ENCODE results near the gene PRR14L. TPM values are rescaled to one million over a fixed set of nuclear protein-coding genes. Genes with fewer than 3 reads are reported as not detected.

PRR14L gene
- total RNA-seq: 21.2 and 40.8 TPM in 2 replicates

GRCh38 chr22:31749636-31750364, at the start of gene PRR14L:
Gene PRR14L (minus strand): TSS chr22:31750132. CDS start chr22:31738860, 11,272 bp downstream.

DNA sequence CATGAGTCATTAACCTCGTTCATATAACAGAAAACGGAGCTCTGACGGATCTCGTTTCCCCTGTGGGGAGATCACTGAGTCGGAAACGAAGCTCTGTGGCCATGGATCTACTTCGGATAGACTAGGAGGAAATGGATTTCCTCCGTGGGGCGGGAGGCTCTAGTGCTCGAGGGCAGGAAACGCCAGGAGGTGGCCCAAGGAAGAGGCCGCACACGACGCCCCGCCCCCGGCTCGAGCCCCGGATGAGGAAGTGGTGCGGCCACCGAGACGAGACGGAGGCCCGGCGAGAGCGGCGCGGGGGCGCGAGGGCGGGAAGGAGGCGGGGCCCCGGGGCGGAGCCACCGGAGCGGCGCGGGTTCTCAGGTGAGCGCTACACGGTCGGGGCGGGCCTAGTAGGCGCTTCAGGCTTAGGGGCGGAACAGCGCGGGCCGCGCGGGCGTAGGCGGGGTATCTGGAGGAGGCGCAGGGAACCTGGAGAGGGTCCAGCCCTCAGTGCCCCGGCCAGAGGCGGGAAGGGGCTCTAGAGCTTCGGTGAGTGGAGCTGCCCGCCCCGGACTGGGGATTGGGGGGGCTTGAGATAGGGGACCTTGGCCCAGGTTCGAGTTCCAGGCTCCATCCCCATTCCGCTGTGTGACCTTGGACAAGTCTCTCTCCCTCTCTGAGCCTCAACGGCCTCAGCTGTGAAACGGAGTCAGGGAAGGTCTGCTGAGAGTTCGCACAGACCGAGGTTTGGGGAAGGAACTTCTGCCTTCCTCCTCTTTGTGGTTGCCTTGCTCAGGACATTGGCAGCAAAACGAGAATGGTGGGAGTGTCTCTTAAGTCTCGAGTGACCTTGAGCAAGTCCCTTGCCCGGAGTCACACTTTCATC, 3.9 kb upstream of the PRR14L start, which contains the start of gene DEPDC5:
Gene DEPDC5, plus strand, starts transcription at position 386 of the 868 bp plus-strand sequence. CDS start 903 bp downstream, outside the sequence.

DNA sequence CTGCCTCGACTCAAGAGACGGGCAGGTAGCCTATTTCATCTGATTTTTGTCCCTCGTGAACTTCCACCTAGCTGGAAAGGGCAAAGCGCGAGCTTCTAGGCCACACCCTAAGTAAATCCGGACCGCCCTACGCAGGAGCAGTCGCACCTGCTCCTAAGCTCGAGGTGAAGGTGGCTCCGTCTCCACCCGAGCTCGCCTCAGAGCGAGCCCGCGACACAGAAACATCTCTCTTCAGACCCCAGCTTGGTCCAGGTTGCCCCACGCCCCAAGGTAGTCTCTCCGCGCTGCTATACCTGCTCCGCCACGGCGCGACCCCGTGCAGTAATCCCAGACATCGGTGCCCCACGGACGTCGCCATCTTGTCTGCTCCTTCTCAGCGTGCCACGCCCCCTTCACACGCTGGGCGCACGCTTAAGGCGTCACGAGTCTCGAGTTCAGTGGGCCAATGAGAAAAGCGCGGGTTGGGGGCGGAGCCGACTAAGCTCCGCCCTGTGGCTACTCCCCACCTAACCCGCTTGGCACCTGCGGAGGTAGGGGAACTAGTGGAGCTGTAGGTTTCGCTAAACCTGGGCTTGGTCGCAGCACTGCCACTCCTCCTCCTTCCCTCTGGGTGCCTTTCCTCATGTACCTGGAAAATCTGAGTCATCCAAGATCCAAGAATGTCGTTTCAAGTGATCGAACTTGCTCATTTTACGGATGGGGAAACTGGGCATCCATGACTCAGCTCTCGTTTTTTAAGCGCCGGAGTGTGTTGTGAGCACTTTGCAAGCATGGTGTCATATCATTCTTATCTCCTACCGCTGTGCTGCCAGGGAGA, 87.9 kb downstream of the PRR14L start, which contains the start of gene PISD:
Gene PISD, minus strand, starts transcription at position 365 of the 817 bp plus-strand sequence. Its CDS starts 7 bp downstream, at position 358.

Other genes with a start within 250 kb of the PRR14L start
- 28.7 and 47.2 TPM in 2 replicates for gene PISD, start 87.9 kb downstream of the PRR14L start, total RNA-seq
- gene DEPDC5, start 3.9 kb upstream of the PRR14L start, total RNA-seq: 6.5 and 12.0 TPM in 2 replicates
- gene YWHAH, start 194.4 kb upstream of the PRR14L start, total RNA-seq: 73.3 and 90.6 TPM in 2 replicates

All from nasal cavity respiratory epithelium epithelial cell of viscerocranial mucosa (primary cell).